IgD-negative memory B cell (primary cell): ENCODE measurements around the gene DCN. TPM values are rescaled to one million over a fixed set of nuclear protein-coding genes. Genes with fewer than 3 reads are reported as not detected.

Experiments
- H3K27ac Mint-ChIP-seq, 3 donors: one replicate each; pipeline ENCODE4 v1.8.0; 2020 to 2022; ENCODE audit warnings: mild to moderate bottlenecking in 3 of 3, mixed read lengths in 3 of 3, moderate library complexity in 1 of 3
- H3K27me3 Mint-ChIP-seq: one replicate; pipeline ENCODE4 v1.8.0; 2021; ENCODE audit warnings: mixed read lengths
- H3K36me3 Mint-ChIP-seq: one replicate; pipeline ENCODE4 v1.8.0; 2020; ENCODE audit warnings: mild to moderate bottlenecking, mixed read lengths
- H3K4me1 Mint-ChIP-seq, 3 donors: one replicate each; pipeline ENCODE4 v1.8.0; 2020 to 2022; ENCODE audit warnings: mixed read lengths in 3 of 3, mild to moderate bottlenecking in 1 of 3
- H3K4me3 Mint-ChIP-seq, 4 donors: one replicate each; pipeline ENCODE4 v1.8.0; 2020 to 2022; ENCODE audit warnings: mild to moderate bottlenecking in 4 of 4, mixed read lengths in 4 of 4, moderate library complexity in 3 of 4
- H3K9me3 Mint-ChIP-seq, 3 donors: one replicate each; pipeline ENCODE4 v1.8.0; 2020 to 2021; ENCODE audit warnings: mixed read lengths in 3 of 3, mild to moderate bottlenecking in 1 of 3
- polyA plus RNA-seq: library from polyadenylated mRNA; unstranded; fragments of 300-500 nt; fragmentation: Illumina TruSeq; gene quantifications from one replicate; pipeline ENCODE4 v1.2.3, GENCODE V29; 2021

Gene DCN
- polyA plus RNA-seq, 1 donor from 2014 or later = not detected

- Mint-ChIP-seq H3K4me1 (peaks cover 0 to 2% (median 2%) of the 10 kb centered on the region in 3 donors), H3K36me3 (no peaks in the 10 kb centered on the region), H3K4me3 (no peak overlapping the region), H3K9me3 (peaks cover 4 to 5% (median 4%) of the 10 kb centered on the region in 3 donors), H3K27ac (no peak overlapping the region), H3K27me3 (no peaks in the 10 kb centered on the region)
These were observed 21.0 kb upstream of the DCN start for GRCh38 chr12:91203610-91204009.

GRCh38 chr12:91202390-91202789, 19.8 kb upstream of the DCN start:
- no peak overlapping the region for H3K4me3 Mint-ChIP-seq
- H3K27me3 Mint-ChIP-seq = no peaks in the 10 kb centered on the region
- peaks cover 0 to 4% (median 4%) of the 10 kb centered on the region in 3 donors for H3K9me3 Mint-ChIP-seq
- H3K36me3 Mint-ChIP-seq = no peaks in the 10 kb centered on the region
- H3K27ac Mint-ChIP-seq = no peak overlapping the region
- H3K4me1 Mint-ChIP-seq = peaks cover 0 to 2% (median 2%) of the 10 kb centered on the region in 3 donors

GRCh38 chr12:91196436-91196835, 13.8 kb upstream of the DCN start:
- peaks cover 0 to 1% (median 0%) of the 10 kb centered on the region in 3 donors for H3K4me1 Mint-ChIP-seq
- peaks cover 9 to 11% (median 10%) of the 10 kb centered on the region in 3 donors for H3K9me3 Mint-ChIP-seq
- H3K4me3 Mint-ChIP-seq = no peak overlapping the region
- H3K36me3 Mint-ChIP-seq = no peaks in the 10 kb centered on the region
- no peak overlapping the region for H3K27ac Mint-ChIP-seq
- no peaks in the 10 kb centered on the region for H3K27me3 Mint-ChIP-seq

GRCh38 chr12:91194500-91194899, 11.9 kb upstream of the DCN start:
- Mint-ChIP-seq H3K36me3 (no peaks in the 10 kb centered on the region), H3K4me1 (peaks cover 0 to 1% (median 0%) of the 10 kb centered on the region in 3 donors), H3K4me3 (no peak overlapping the region), H3K9me3 (peaks cover 9 to 11% (median 9%) of the 10 kb centered on the region in 3 donors), H3K27me3 (no peaks in the 10 kb centered on the region), H3K27ac (no peak overlapping the region)

- peaks cover 0 to 1% (median 0%) of the 10 kb centered on the region in 3 donors for H3K4me1 Mint-ChIP-seq
- no peaks in the 10 kb centered on the region for H3K36me3 Mint-ChIP-seq
- no peak overlapping the region for H3K4me3 Mint-ChIP-seq
- H3K27ac Mint-ChIP-seq = no peak overlapping the region
- peaks cover 6 to 9% (median 7%) of the 10 kb centered on the region in 3 donors for H3K9me3 Mint-ChIP-seq
- no peaks in the 10 kb centered on the region for H3K27me3 Mint-ChIP-seq
These were observed 9.0 kb upstream of the DCN start for GRCh38 chr12:91191513-91192111.

- no peaks in the 10 kb centered on the region for H3K36me3 Mint-ChIP-seq
- no peak overlapping the region for H3K4me3 Mint-ChIP-seq
- H3K4me1 Mint-ChIP-seq = no peaks in the 10 kb centered on the region
- H3K27ac Mint-ChIP-seq = no peak overlapping the region
- no peaks in the 10 kb centered on the region for H3K9me3 Mint-ChIP-seq
- no peaks in the 10 kb centered on the region for H3K27me3 Mint-ChIP-seq
These were observed 6.9 kb upstream of the DCN start for GRCh38 chr12:91189516-91189915.

GRCh38 chr12:91188778-91189177, 6.2 kb upstream of the DCN start:
- H3K9me3 Mint-ChIP-seq = no peaks in the 10 kb centered on the region

GRCh38 chr12:91186156-91186555, 3.5 kb upstream of the DCN start:
- no peak overlapping the region for H3K27ac Mint-ChIP-seq
- no peak overlapping the region for H3K4me3 Mint-ChIP-seq
- no peaks in the 10 kb centered on the region for H3K9me3 Mint-ChIP-seq
- peaks cover 3% of the 10 kb centered on the region for H3K27me3 Mint-ChIP-seq
- H3K36me3 Mint-ChIP-seq = no peaks in the 10 kb centered on the region
- no peaks in the 10 kb centered on the region for H3K4me1 Mint-ChIP-seq

More at GRCh38 chr12:91188778-91189177, 6.2 kb upstream of the DCN start:
- H3K4me1 Mint-ChIP-seq = no peaks in the 10 kb centered on the region
- H3K4me3 Mint-ChIP-seq = no peak overlapping the region
- no peak overlapping the region for H3K27ac Mint-ChIP-seq
- H3K36me3 Mint-ChIP-seq = no peaks in the 10 kb centered on the region
- peaks cover under 1% of the 10 kb centered on the region for H3K27me3 Mint-ChIP-seq

- Mint-ChIP-seq H3K27ac (no peak overlapping the region), H3K36me3 (no peaks in the 10 kb centered on the region), H3K9me3 (no peaks in the 10 kb centered on the region), H3K4me1 (no peaks in the 10 kb centered on the region), H3K27me3 (peaks cover 3% of the 10 kb centered on the region), H3K4me3 (no peak overlapping the region)
These were observed 2.8 kb upstream of the DCN start for GRCh38 chr12:91185421-91185820.

- Mint-ChIP-seq H3K27me3 (peaks cover 3% of the 10 kb centered on the region), H3K4me1 (no peaks in the 10 kb centered on the region), H3K27ac (no peak overlapping the region), H3K36me3 (no peaks in the 10 kb centered on the region), H3K4me3 (no peak overlapping the region), H3K9me3 (no peaks in the 10 kb centered on the region)
These were observed 934 bp upstream of the DCN start for GRCh38 chr12:91183551-91183950.

- Mint-ChIP-seq H3K4me1 (peaks cover 0 to 4% (median 0%) of the 10 kb centered on the region in 3 donors), H3K27ac (no peak overlapping the region), H3K27me3 (peaks cover 3% of the 10 kb centered on the region), H3K4me3 (no peak overlapping the region), H3K9me3 (no peaks in the 10 kb centered on the region), H3K36me3 (no peaks in the 10 kb centered on the region)
These were observed 1.8 kb downstream of the DCN start for GRCh38 chr12:91180582-91181395.

GRCh38 chr12:91179966-91180561, 2.6 kb downstream of the DCN start:
- Mint-ChIP-seq H3K36me3 (no peaks in the 10 kb centered on the region), H3K9me3 (no peaks in the 10 kb centered on the region), H3K4me3 (no peak overlapping the region), H3K27me3 (peaks cover 3% of the 10 kb centered on the region), H3K4me1 (peaks cover 0 to 4% (median 0%) of the 10 kb centered on the region in 3 donors), H3K27ac (no peak overlapping the region)

- Mint-ChIP-seq H3K27ac (no peak overlapping the region), H3K36me3 (no peaks in the 10 kb centered on the region), H3K4me3 (no peak overlapping the region), H3K9me3 (no peaks in the 10 kb centered on the region), H3K4me1 (peaks cover 0 to 4% (median 0%) of the 10 kb centered on the region in 3 donors), H3K27me3 (peaks cover 3% of the 10 kb centered on the region)
These were observed 3.3 kb downstream of the DCN start for GRCh38 chr12:91179315-91179714.

GRCh38 chr12:91178781-91179180, 3.8 kb downstream of the DCN start:
- no peaks in the 10 kb centered on the region for H3K36me3 Mint-ChIP-seq
- peaks cover 2% of the 10 kb centered on the region for H3K27me3 Mint-ChIP-seq
- H3K4me1 Mint-ChIP-seq = peaks cover 0 to 4% (median 0%) of the 10 kb centered on the region in 3 donors
- no peak overlapping the region for H3K4me3 Mint-ChIP-seq
- H3K9me3 Mint-ChIP-seq = no peaks in the 10 kb centered on the region
- H3K27ac Mint-ChIP-seq = no peak overlapping the region

- H3K9me3 Mint-ChIP-seq = no peaks in the 10 kb centered on the region
- no peak overlapping the region for H3K4me3 Mint-ChIP-seq
- no peaks in the 10 kb centered on the region for H3K27me3 Mint-ChIP-seq
- H3K36me3 Mint-ChIP-seq = no peaks in the 10 kb centered on the region
- no peak overlapping the region for H3K27ac Mint-ChIP-seq
- peaks cover 0 to 4% (median 0%) of the 10 kb centered on the region in 3 donors for H3K4me1 Mint-ChIP-seq
These were observed 4.5 kb downstream of the DCN start for GRCh38 chr12:91178139-91178561.
